ENCODE data around the gene NPIPA3. TPM values are rescaled to one million over a fixed set of nuclear protein-coding genes. Genes with fewer than 3 reads are reported as not detected.
"Not testable (repeated sequence)": the region's sequence is repeated elsewhere in the genome, so short reads cannot be mapped to it uniquely, and the experiment has no call there.

Gene NPIPA3
- total RNA-seq, 1 donor from 2014 or later = 2.4 TPM

DNA sequence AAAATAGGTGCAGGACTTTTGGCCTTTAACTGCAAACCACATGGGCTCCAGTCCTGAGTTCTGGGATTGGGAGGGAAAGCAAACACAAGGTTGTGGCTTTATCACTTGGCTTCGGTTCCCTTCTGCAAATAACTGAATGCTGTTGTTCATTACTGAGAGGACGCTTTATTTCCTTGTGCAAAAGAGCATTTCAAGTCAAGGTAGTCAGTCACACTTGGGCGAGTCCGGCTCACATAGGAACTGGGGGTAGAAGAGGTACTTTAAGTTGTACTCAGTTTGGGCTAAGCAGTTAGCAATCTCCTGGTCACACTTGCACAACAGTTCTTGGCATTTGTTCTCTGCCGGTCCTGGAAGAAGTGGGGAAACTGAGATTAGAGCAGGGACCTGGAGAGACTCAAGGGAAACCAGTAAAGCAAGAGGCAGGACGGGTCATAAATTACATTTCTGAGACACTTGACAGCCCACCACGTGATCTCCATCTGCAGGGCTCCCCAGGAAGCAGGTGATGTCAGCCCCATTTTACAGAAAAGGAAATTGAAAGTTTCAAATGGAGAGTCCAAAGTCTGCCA, 30.7 kb upstream of the NPIPA3 start:
- no peak for DNase-seq (ENCODE audit: low spot score)
- no peaks in the 10 kb centered on the region for H3K9me3 Mint-ChIP-seq (ENCODE audit: unreplicated experiment)
- H3K27me3 Mint-ChIP-seq (ENCODE audit: unreplicated experiment) = no peaks in the 10 kb centered on the region
- no peak overlapping the region for H3K27ac Mint-ChIP-seq (ENCODE audit: unreplicated experiment)
- H3K36me3 Mint-ChIP-seq (ENCODE audit: low read depth, unreplicated experiment) = no peaks in the 10 kb centered on the region
- TF ChIP-seq, protein P1, sequence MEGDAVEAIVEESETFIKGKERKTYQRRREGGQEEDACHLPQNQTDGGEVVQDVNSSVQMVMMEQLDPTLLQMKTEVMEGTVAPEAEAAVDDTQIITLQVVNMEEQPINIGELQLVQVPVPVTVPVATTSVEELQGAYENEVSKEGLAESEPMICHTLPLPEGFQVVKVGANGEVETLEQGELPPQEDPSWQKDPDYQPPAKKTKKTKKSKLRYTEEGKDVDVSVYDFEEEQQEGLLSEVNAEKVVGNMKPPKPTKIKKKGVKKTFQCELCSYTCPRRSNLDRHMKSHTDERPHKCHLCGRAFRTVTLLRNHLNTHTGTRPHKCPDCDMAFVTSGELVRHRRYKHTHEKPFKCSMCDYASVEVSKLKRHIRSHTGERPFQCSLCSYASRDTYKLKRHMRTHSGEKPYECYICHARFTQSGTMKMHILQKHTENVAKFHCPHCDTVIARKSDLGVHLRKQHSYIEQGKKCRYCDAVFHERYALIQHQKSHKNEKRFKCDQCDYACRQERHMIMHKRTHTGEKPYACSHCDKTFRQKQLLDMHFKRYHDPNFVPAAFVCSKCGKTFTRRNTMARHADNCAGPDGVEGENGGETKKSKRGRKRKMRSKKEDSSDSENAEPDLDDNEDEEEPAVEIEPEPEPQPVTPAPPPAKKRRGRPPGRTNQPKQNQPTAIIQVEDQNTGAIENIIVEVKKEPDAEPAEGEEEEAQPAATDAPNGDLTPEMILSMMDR (IDR thresholded peaks at IDR 0.05; ENCODE audit: unreplicated experiment) = no peak
- H3K4me3 Mint-ChIP-seq (ENCODE audit: unreplicated experiment) = no peak overlapping the region
- no peaks in the 10 kb centered on the region for H3K4me1 Mint-ChIP-seq (ENCODE audit: unreplicated experiment)

DNA sequence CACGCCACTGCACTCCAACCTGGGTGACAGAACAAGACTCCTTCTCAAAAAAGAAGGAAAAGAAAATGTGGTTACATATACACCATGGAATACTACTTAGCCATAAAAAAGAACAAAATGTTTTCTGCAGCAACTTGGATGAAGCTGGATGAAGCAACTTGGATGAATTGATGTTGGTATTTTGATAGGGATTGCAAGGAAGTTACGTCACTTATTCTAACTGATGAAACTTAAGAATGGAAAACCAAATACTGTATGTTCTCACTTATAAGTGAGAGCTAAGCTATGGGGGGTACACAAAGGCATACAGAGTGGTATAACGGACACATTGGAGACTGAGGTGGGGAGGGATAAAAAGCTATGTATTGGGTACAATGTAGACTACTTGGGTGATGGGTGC, 26.6 kb upstream of the NPIPA3 start:
- H3K36me3 Mint-ChIP-seq (ENCODE audit: low read depth, unreplicated experiment) = peaks cover 7% of the 10 kb centered on the region
- no peaks in the 10 kb centered on the region for H3K4me1 Mint-ChIP-seq (ENCODE audit: unreplicated experiment)
- H3K27ac Mint-ChIP-seq (ENCODE audit: unreplicated experiment) = no peak overlapping the region
- no peak for DNase-seq (ENCODE audit: low spot score)
- H3K9me3 Mint-ChIP-seq (ENCODE audit: unreplicated experiment) = no peaks in the 10 kb centered on the region
- TF ChIP-seq, protein P1 (IDR thresholded peaks at IDR 0.05; ENCODE audit: unreplicated experiment) = no peak
- H3K27me3 Mint-ChIP-seq (ENCODE audit: unreplicated experiment) = peaks cover 2% of the 10 kb centered on the region
- no peak overlapping the region for H3K4me3 Mint-ChIP-seq (ENCODE audit: unreplicated experiment)

DNA sequence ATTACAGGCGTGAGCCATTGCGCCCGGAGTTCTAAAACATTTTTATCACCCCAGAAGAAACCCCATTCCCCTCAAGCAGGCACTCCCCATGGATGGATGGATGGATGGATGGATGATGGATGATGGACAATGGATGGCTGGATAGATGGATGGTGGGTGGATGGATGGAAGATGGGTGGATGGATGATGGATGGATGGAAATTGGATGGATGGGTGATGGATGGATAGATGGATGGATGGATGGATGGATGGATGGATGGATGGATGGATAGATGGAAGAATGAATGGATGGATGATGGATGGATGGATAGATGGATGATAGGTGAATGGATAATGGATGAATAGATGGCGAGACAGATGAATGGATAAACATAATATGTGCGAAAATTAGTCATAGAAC, 25.6 kb upstream of the NPIPA3 start:
- H3K9me3 Mint-ChIP-seq (ENCODE audit: unreplicated experiment) = no peaks in the 10 kb centered on the region
- no peak overlapping the region for H3K27ac Mint-ChIP-seq (ENCODE audit: unreplicated experiment)
- DNase-seq (ENCODE audit: low spot score) = no peak
- TF ChIP-seq, protein P1 (IDR thresholded peaks at IDR 0.05; ENCODE audit: unreplicated experiment) = no peak
- no peaks in the 10 kb centered on the region for H3K4me1 Mint-ChIP-seq (ENCODE audit: unreplicated experiment)
- H3K4me3 Mint-ChIP-seq (ENCODE audit: unreplicated experiment) = peak overlapping the region; percentile 8
- peaks cover 7% of the 10 kb centered on the region for H3K36me3 Mint-ChIP-seq (ENCODE audit: low read depth, unreplicated experiment)
- H3K27me3 Mint-ChIP-seq (ENCODE audit: unreplicated experiment) = peaks cover 2% of the 10 kb centered on the region

DNA sequence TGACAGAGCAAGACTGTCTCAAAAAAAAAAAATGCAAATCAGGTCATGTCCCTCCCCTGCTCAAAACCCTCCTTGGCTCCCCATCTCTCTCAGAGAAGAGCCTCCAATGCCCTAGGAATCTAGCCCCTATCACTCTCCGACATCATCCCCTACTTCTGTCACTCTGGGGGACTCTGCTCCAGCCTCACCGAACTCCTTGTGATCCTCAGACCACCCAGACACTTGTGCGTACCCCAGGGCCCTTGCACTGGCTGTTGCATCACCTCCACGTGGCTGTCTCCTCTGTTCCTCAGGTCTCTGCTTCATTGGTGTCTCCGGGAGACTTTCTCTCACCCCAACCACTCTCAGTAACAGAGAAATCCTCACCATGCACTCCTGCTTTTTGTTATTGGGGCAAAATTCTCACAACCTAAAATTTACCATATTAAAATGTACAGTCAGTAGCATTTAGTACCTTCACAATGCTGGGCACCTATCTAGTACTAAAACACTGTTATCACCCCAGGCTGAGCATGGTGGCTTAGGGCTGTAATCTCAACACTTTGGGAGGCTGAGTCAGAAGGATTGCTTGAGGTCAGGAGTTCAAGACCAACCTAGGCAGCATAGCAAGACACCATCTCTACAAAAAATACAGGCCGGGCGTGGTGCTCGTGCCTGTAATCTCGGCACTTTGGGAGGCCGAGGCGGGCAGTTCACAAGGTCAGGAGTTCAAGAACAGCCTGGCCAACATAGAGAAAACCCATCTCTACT, 24.3 kb upstream of the NPIPA3 start:
- Mint-ChIP-seq H3K27me3 (ENCODE audit: unreplicated experiment) (peaks cover 2% of the 10 kb centered on the region), H3K9me3 (ENCODE audit: unreplicated experiment) (no peaks in the 10 kb centered on the region), H3K36me3 (ENCODE audit: low read depth, unreplicated experiment) (peaks cover 7% of the 10 kb centered on the region), H3K4me3 (ENCODE audit: unreplicated experiment) (no peak overlapping the region), H3K27ac (ENCODE audit: unreplicated experiment) (no peak overlapping the region), H3K4me1 (ENCODE audit: unreplicated experiment) (no peaks in the 10 kb centered on the region)
- no peak for DNase-seq (ENCODE audit: low spot score)
- TF ChIP-seq, protein P1 (IDR thresholded peaks at IDR 0.05; ENCODE audit: unreplicated experiment) = no peak

DNA sequence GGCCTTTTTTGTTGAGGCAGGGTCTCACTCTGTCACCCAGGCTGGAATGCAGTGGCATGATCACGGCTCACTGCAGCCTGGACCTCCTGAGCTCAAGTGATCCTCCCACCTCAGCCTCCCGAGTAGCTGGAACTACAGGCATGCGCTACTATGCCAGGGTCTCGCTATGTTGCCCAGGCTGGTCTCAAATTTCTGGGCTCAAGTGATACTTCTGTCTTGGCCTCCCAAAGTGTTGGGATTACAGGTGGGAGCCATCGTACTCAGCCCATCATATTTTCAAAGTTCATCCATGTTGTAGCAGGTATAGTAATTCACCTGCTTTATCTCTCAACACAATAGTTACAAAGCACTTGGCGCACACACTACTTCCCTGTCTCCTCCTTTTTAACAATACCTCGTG, 22.8 kb upstream of the NPIPA3 start:
- not testable (repeated sequence) for H3K4me1 Mint-ChIP-seq (ENCODE audit: unreplicated experiment); H3K9me3 Mint-ChIP-seq (ENCODE audit: unreplicated experiment); H3K36me3 Mint-ChIP-seq (ENCODE audit: low read depth, unreplicated experiment); H3K27me3 Mint-ChIP-seq (ENCODE audit: unreplicated experiment); H3K27ac Mint-ChIP-seq (ENCODE audit: unreplicated experiment); DNase-seq (ENCODE audit: low spot score); H3K4me3 Mint-ChIP-seq (ENCODE audit: unreplicated experiment)
